Measurements from ENCODE around the gene TNNC2.

Gene TNNC2

GRCh38 chr20:45792317-45793118, 34.6 kb downstream of the TNNC2 start:
- FAIRE-seq (no peak), DNase-seq (ENCODE audit: extremely low spot score, insufficient read length, low read depth) (no peak)

GRCh38 chr20:45788351-45788750, 38.8 kb downstream of the TNNC2 start:
- FAIRE-seq (no peak), DNase-seq (ENCODE audit: extremely low spot score, insufficient read length, low read depth) (no peak)

- FAIRE-seq (no peak), DNase-seq (ENCODE audit: extremely low spot score, insufficient read length, low read depth) (no peak)
Observed at GRCh38 chr20:45783656-45784294, 43.3 kb downstream of the TNNC2 start.

GRCh38 chr20:45782890-45783289, 44.2 kb downstream of the TNNC2 start:
- DNase-seq (ENCODE audit: extremely low spot score, insufficient read length, low read depth) = no peak
- no peak for FAIRE-seq

GRCh38 chr20:45781391-45781931, 45.7 kb downstream of the TNNC2 start:
- no peak for FAIRE-seq
- no peak for DNase-seq (ENCODE audit: extremely low spot score, insufficient read length, low read depth)

- no peak for FAIRE-seq
- DNase-seq (ENCODE audit: extremely low spot score, insufficient read length, low read depth) = no peak
Observed at GRCh38 chr20:45780159-45780558, 47.0 kb downstream of the TNNC2 start.

- no peak for DNase-seq (ENCODE audit: extremely low spot score, insufficient read length, low read depth)
Observed at GRCh38 chr20:45779011-45779915, 47.8 kb downstream of the TNNC2 start.

GRCh38 chr20:45776931-45777330, 50.2 kb downstream of the TNNC2 start:
- no peak for FAIRE-seq
- no peak for DNase-seq (ENCODE audit: extremely low spot score, insufficient read length, low read depth)

More at GRCh38 chr20:45779011-45779915, 47.8 kb downstream of the TNNC2 start:
- FAIRE-seq = no peak

- DNase-seq (ENCODE audit: extremely low spot score, insufficient read length, low read depth) (no peak), FAIRE-seq (no peak)
Observed at GRCh38 chr20:45775411-45775810, 51.7 kb downstream of the TNNC2 start.

GRCh38 chr20:45774945-45775344, 52.2 kb downstream of the TNNC2 start:
- DNase-seq (ENCODE audit: extremely low spot score, insufficient read length, low read depth) = no peak
- FAIRE-seq = no peak

All from GM18507 (cell line).